ENCODE results near the gene JADE1. TPM values are rescaled to one million over a fixed set of nuclear protein-coding genes. Genes with fewer than 3 reads are reported as not detected.

Gene JADE1
- polyA plus RNA-seq, 2 of the 4 experiments (the other 2 are of a cell fraction): 23.7 to 54.6 TPM

DNA sequence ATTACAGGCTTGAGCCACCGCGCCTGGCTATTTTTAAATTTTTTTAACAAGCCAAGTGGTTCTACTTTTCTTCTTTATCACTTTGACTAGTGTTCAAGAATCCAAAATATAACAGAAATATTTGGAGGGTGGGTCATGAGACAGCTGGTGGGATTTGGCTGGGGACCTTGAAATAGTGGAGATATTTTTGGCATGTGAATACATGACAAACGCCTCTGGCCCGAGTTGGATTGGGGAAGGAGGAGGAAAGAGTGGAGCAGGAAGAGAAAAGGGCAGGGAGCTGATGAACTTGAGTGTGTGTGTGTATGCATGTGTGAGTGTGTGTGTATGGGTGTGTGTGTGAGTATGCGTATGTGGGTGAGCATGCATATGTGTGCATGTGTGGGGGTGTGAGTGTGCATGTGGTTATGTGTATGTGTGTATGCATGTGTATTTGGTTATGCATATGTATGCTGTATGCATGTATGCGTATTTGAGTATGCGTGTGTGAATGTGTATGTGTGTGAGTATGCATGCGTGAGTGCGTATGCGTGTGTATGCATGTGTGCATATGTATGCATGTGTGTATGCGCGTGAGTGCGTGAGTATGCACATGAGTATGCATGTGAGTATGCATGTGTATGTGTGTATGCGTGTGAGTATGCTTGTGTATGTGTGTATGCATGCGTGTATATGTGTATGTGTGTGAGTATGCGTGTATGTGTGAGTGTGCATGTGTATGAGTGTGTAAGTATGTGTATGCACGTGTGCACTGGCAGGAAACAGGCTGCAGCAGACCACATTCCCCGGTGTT, 49.6 kb downstream of the JADE1 start:
- Histone ChIP-seq H3K4me1 (peaks cover 22% of the 10 kb centered on the region), H3K4me3 (no peak overlapping the region), H3K27ac (no peak overlapping the region), H3K4me2 (no peak overlapping the region), H3K9me3 (no peaks in the 10 kb centered on the region)
- WGBS (ENCODE audit: missing lambda C conversion rate): 93% methylated on average over 18 of the region's 18 CpGs
- DNase-seq (ENCODE audit: low read depth in 1 of 2, low spot score in 1 of 2) (peak in 1 of 2 experiments; percentile 11), FAIRE-seq (no peak), ATAC-seq (no peak)
- ChIA-PET CTCF (interaction anchor here (0.6 to 1.0 kb wide), 3 partner anchors 11 to 27 kb away, joined by 3 to 4 read pairs (median 3); no protein-coding TSS in a partner anchor), POLR2A (no interaction called here)
- TF ChIP-seq ESRRA (IDR thresholded peaks at IDR 0.05; ENCODE audit: borderline replicate concordance, low read length) (no peak), NFE2L2 (conservative IDR thresholded peaks at IDR 0.05; ENCODE audit: low read length) (no peak), RARB (CRISPR knock-in tag; IDR thresholded peaks at IDR 0.05) (no peak), POLR2A (IDR thresholded peaks at IDR 0.05; ENCODE audit: low read length) (no peak), MYC (IDR thresholded peaks at IDR 0.05; ENCODE audit: borderline replicate concordance, low read length) (no peak)

DNA sequence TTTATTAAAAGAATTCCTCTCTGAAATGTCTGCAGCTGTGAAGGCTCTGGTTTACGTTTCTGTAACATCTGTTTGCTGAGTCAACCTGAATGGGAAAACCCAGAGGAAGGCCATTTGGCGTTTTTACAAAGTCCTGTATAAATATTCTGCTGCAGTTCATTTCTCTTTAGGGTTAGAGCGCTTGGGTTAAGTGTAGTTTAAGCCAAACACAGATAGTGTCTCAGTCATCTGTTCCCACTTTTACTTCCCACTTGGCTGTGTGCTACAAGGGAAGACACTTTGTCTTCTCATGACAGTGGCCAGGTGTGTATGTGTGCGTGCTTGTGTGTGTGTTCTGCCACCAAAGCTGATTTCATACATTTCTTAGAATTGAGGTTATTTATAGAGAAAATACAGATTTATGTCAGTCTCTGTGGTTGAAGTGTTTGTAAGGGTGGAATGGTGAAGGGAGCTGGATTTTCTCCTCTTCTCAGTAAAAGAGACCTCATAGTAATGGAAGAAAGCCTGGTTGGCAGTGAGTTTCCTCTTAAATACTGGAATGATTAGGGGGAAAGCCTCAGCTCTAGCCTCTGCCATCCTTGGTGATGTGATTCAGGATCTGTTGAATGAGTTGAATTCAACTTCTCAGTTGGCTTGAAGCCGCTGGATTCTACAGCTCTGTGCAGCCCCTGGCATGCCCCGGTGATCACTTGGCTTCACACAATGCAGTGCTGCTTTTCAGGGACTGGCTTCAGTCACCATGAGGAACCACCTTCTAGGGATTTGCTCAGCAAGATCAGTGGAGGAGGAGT, 50.6 kb downstream of the JADE1 start:
- FAIRE-seq (no peak), ATAC-seq (no peak), DNase-seq (ENCODE audit: low read depth in 1 of 2, low spot score in 1 of 2) (no peak)
- no peaks in the 10 kb centered on the region for H3K9me3 ChIP-seq
- no peak overlapping the region for H3K27ac ChIP-seq
- peaks cover 22% of the 10 kb centered on the region for H3K4me1 ChIP-seq
- 89% methylated on average over 6 of the region's 6 CpGs for WGBS (ENCODE audit: missing lambda C conversion rate)
- ChIA-PET POLR2A (no interaction called here), CTCF (no interaction called here)
- no peak overlapping the region for H3K4me2 ChIP-seq
- TF ChIP-seq, protein P1, sequence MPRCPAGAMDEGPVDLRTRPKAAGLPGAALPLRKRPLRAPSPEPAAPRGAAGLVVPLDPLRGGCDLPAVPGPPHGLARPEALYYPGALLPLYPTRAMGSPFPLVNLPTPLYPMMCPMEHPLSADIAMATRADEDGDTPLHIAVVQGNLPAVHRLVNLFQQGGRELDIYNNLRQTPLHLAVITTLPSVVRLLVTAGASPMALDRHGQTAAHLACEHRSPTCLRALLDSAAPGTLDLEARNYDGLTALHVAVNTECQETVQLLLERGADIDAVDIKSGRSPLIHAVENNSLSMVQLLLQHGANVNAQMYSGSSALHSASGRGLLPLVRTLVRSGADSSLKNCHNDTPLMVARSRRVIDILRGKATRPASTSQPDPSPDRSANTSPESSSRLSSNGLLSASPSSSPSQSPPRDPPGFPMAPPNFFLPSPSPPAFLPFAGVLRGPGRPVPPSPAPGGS (IDR thresholded peaks at IDR 0.05): no peak
- TF ChIP-seq, protein P2, sequence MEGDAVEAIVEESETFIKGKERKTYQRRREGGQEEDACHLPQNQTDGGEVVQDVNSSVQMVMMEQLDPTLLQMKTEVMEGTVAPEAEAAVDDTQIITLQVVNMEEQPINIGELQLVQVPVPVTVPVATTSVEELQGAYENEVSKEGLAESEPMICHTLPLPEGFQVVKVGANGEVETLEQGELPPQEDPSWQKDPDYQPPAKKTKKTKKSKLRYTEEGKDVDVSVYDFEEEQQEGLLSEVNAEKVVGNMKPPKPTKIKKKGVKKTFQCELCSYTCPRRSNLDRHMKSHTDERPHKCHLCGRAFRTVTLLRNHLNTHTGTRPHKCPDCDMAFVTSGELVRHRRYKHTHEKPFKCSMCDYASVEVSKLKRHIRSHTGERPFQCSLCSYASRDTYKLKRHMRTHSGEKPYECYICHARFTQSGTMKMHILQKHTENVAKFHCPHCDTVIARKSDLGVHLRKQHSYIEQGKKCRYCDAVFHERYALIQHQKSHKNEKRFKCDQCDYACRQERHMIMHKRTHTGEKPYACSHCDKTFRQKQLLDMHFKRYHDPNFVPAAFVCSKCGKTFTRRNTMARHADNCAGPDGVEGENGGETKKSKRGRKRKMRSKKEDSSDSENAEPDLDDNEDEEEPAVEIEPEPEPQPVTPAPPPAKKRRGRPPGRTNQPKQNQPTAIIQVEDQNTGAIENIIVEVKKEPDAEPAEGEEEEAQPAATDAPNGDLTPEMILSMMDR (IDR thresholded peaks at IDR 0.05): no peak
- TF ChIP-seq RARB (CRISPR knock-in tag; IDR thresholded peaks at IDR 0.05): no peak
- no peak for TF ChIP-seq HDAC2 (IDR thresholded peaks at IDR 0.05)
- TF ChIP-seq, protein P3, sequence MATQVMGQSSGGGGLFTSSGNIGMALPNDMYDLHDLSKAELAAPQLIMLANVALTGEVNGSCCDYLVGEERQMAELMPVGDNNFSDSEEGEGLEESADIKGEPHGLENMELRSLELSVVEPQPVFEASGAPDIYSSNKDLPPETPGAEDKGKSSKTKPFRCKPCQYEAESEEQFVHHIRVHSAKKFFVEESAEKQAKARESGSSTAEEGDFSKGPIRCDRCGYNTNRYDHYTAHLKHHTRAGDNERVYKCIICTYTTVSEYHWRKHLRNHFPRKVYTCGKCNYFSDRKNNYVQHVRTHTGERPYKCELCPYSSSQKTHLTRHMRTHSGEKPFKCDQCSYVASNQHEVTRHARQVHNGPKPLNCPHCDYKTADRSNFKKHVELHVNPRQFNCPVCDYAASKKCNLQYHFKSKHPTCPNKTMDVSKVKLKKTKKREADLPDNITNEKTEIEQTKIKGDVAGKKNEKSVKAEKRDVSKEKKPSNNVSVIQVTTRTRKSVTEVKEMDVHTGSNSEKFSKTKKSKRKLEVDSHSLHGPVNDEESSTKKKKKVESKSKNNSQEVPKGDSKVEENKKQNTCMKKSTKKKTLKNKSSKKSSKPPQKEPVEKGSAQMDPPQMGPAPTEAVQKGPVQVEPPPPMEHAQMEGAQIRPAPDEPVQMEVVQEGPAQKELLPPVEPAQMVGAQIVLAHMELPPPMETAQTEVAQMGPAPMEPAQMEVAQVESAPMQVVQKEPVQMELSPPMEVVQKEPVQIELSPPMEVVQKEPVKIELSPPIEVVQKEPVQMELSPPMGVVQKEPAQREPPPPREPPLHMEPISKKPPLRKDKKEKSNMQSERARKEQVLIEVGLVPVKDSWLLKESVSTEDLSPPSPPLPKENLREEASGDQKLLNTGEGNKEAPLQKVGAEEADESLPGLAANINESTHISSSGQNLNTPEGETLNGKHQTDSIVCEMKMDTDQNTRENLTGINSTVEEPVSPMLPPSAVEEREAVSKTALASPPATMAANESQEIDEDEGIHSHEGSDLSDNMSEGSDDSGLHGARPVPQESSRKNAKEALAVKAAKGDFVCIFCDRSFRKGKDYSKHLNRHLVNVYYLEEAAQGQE (IDR thresholded peaks at IDR 0.05): no peak
- no peak for TF ChIP-seq PHF8 (IDR thresholded peaks at IDR 0.05; ENCODE audit: borderline replicate concordance, low read depth)
- TF ChIP-seq NR3C1 (IDR thresholded peaks at IDR 0.05): no peak
- no peak for TF ChIP-seq HOXB13 (CRISPR knock-in tag; IDR thresholded peaks at IDR 0.05; ENCODE audit: low read depth)
- TF ChIP-seq MAFK (IDR thresholded peaks at IDR 0.05; ENCODE audit: partially characterized antibody): no peak
- TF ChIP-seq HOXA7 (CRISPR knock-in tag; IDR thresholded peaks at IDR 0.05): no peak
- no peak overlapping the region for H3K4me3 ChIP-seq
